Measurements from ENCODE around the gene KLHL12. TPM values are rescaled to one million over a fixed set of nuclear protein-coding genes. Genes with fewer than 3 reads are reported as not detected.
A peak's percentile ranks its signal among the peaks of the same experiment; 100 is the strongest.

Gene KLHL12
- total and polyA plus RNA-seq, 7 experiments from 2014 or later = 12.1 to 28.0 (median 18.3) TPM

- Histone ChIP-seq H3K4me1 (ENCODE audit: control insufficient read depth in 2 of 2, insufficient read depth in 2 of 2, low read length in 2 of 2) (peaks cover 0 to 8% of the 10 kb centered on the region in 2 donors), H3K36me3 (ENCODE audit: control insufficient read depth in 2 of 3, insufficient read depth in 3 of 3, low read length in 3 of 3) (no peaks in the 10 kb centered on the region), H3K27me3 (ENCODE audit: control insufficient read depth in 2 of 2, insufficient read depth in 2 of 2, low read length in 2 of 2) (peaks cover 0 to 16% of the 10 kb centered on the region in 2 donors), H3K27ac (ENCODE audit: low read depth, low read length) (no peak overlapping the region), H3K4me3 (ENCODE audit: low read length) (no peak overlapping the region), H3K9me3 (ENCODE audit: control insufficient read depth in 2 of 3, low read length in 3 of 3) (no peaks in the 10 kb centered on the region)
- H3K36me3 Mint-ChIP-seq = no peaks in the 10 kb centered on the region
- ChIA-PET CTCF (interaction anchor here (0.7 kb wide), 1 partner anchor 486 kb away, joined by 4 read pairs; no protein-coding TSS in a partner anchor), POLR2A (no interaction called here)
- intact Hi-C loops (cut with micrococcal nuclease) = no loop called here
- DNase-seq (no peak), ATAC-seq (no peak)
- H3K4me1 Mint-ChIP-seq = peaks cover 8 to 18% (median 12%) of the 10 kb centered on the region in 7 donors
- H3K27ac Mint-ChIP-seq = no peak overlapping the region
- no peak overlapping the region for H3K4me3 Mint-ChIP-seq
- peaks cover 9 to 45% (median 31%) of the 10 kb centered on the region in 5 donors for H3K27me3 Mint-ChIP-seq
- peaks cover 0 to 2% (median 0%) of the 10 kb centered on the region in 11 donors for H3K9me3 Mint-ChIP-seq
Observed at GRCh38 chr1:202858331-202858730, 68.7 kb downstream of the KLHL12 start.

GRCh38 chr1:202857136-202857610, 69.9 kb downstream of the KLHL12 start:
- ChIA-PET POLR2A (no interaction called here), CTCF (no interaction called here)
- DNase-seq (no peak), ATAC-seq (no peak)
- H3K36me3 ChIP-seq (ENCODE audit: control insufficient read depth in 2 of 3, insufficient read depth in 3 of 3, low read length in 3 of 3) = no peaks in the 10 kb centered on the region
- Mint-ChIP-seq H3K27me3 (peaks cover 9 to 33% (median 22%) of the 10 kb centered on the region in 5 donors), H3K27ac (no peak overlapping the region), H3K4me1 (peaks cover 7 to 20% (median 10%) of the 10 kb centered on the region in 7 donors), H3K9me3 (peaks cover 0 to 2% (median 0%) of the 10 kb centered on the region in 11 donors), H3K36me3 (no peaks in the 10 kb centered on the region), H3K4me3 (no peak overlapping the region)
- H3K27ac ChIP-seq (ENCODE audit: low read depth, low read length) = no peak overlapping the region
- H3K4me3 ChIP-seq (ENCODE audit: low read length) = no peak overlapping the region
- peaks cover 0 to 8% of the 10 kb centered on the region in 2 donors for H3K4me1 ChIP-seq (ENCODE audit: control insufficient read depth in 2 of 2, insufficient read depth in 2 of 2, low read length in 2 of 2)
- H3K27me3 ChIP-seq (ENCODE audit: control insufficient read depth in 2 of 2, insufficient read depth in 2 of 2, low read length in 2 of 2) = peaks cover 0 to 15% of the 10 kb centered on the region in 2 donors
- intact Hi-C loops (cut with micrococcal nuclease) = no loop called here
- no peaks in the 10 kb centered on the region for H3K9me3 ChIP-seq (ENCODE audit: control insufficient read depth in 2 of 3, low read length in 3 of 3)

GRCh38 chr1:202856014-202856413, 71.0 kb downstream of the KLHL12 start:
- Mint-ChIP-seq H3K4me1 (peaks cover 0 to 18% (median 0%) of the 10 kb centered on the region in 7 donors), H3K9me3 (peaks cover 0 to 2% (median 0%) of the 10 kb centered on the region in 11 donors), H3K27me3 (peaks cover 0 to 22% (median 10%) of the 10 kb centered on the region in 5 donors), H3K36me3 (no peaks in the 10 kb centered on the region), H3K4me3 (no peak overlapping the region), H3K27ac (no peak overlapping the region)
- DNase-seq = no peak
- Histone ChIP-seq H3K27me3 (ENCODE audit: control insufficient read depth in 2 of 2, insufficient read depth in 2 of 2, low read length in 2 of 2) (peaks cover 0 to 5% of the 10 kb centered on the region in 2 donors), H3K9me3 (ENCODE audit: control insufficient read depth in 2 of 3, low read length in 3 of 3) (no peaks in the 10 kb centered on the region), H3K36me3 (ENCODE audit: control insufficient read depth in 2 of 3, insufficient read depth in 3 of 3, low read length in 3 of 3) (no peaks in the 10 kb centered on the region), H3K27ac (ENCODE audit: low read depth, low read length) (no peak overlapping the region), H3K4me3 (ENCODE audit: low read length) (no peak overlapping the region), H3K4me1 (ENCODE audit: control insufficient read depth in 2 of 2, insufficient read depth in 2 of 2, low read length in 2 of 2) (no peaks in the 10 kb centered on the region)
- intact Hi-C loops (cut with micrococcal nuclease) = no loop called here
- ATAC-seq = no peak
- POLR2A ChIA-PET = no interaction called here
- CTCF ChIA-PET = no interaction called here

- intact Hi-C loops (cut with micrococcal nuclease) = no loop called here
- H3K4me3 Mint-ChIP-seq = no peak overlapping the region
- ATAC-seq (no peak), DNase-seq (no peak)
- Histone ChIP-seq H3K27me3 (ENCODE audit: control insufficient read depth in 2 of 2, insufficient read depth in 2 of 2, low read length in 2 of 2) (no peaks in the 10 kb centered on the region), H3K9me3 (ENCODE audit: control insufficient read depth in 2 of 3, low read length in 3 of 3) (no peaks in the 10 kb centered on the region), H3K4me1 (ENCODE audit: control insufficient read depth in 2 of 2, insufficient read depth in 2 of 2, low read length in 2 of 2) (no peaks in the 10 kb centered on the region), H3K4me3 (ENCODE audit: low read length) (no peak overlapping the region), H3K36me3 (ENCODE audit: control insufficient read depth in 2 of 3, insufficient read depth in 3 of 3, low read length in 3 of 3) (no peaks in the 10 kb centered on the region), H3K27ac (ENCODE audit: low read depth, low read length) (no peak overlapping the region)
- POLR2A ChIA-PET = no interaction called here
- no peak overlapping the region for H3K27ac Mint-ChIP-seq
- CTCF ChIA-PET = no interaction called here
- H3K36me3 Mint-ChIP-seq = no peaks in the 10 kb centered on the region
- no peaks in the 10 kb centered on the region for H3K9me3 Mint-ChIP-seq
- H3K4me1 Mint-ChIP-seq = peaks cover 0 to 17% (median 0%) of the 10 kb centered on the region in 7 donors
- H3K27me3 Mint-ChIP-seq = peaks cover 0 to 11% (median 4%) of the 10 kb centered on the region in 5 donors
Observed at GRCh38 chr1:202854787-202855186, 72.2 kb downstream of the KLHL12 start.

- no peaks in the 10 kb centered on the region for H3K36me3 Mint-ChIP-seq
- Histone ChIP-seq H3K27ac (ENCODE audit: low read depth, low read length) (no peak overlapping the region), H3K36me3 (ENCODE audit: control insufficient read depth in 2 of 3, insufficient read depth in 3 of 3, low read length in 3 of 3) (no peaks in the 10 kb centered on the region), H3K9me3 (ENCODE audit: control insufficient read depth in 2 of 3, low read length in 3 of 3) (no peaks in the 10 kb centered on the region), H3K4me1 (ENCODE audit: control insufficient read depth in 2 of 2, insufficient read depth in 2 of 2, low read length in 2 of 2) (no peaks in the 10 kb centered on the region), H3K27me3 (ENCODE audit: control insufficient read depth in 2 of 2, insufficient read depth in 2 of 2, low read length in 2 of 2) (no peaks in the 10 kb centered on the region), H3K4me3 (ENCODE audit: low read length) (no peak overlapping the region)
- peak in 3 of 9 donors; percentile 20 to 43 (median 25) for DNase-seq
- POLR2A ChIA-PET = no interaction called here
- ATAC-seq = peak; percentile 70
- H3K9me3 Mint-ChIP-seq = no peaks in the 10 kb centered on the region
- H3K27me3 Mint-ChIP-seq = no peaks in the 10 kb centered on the region
- peaks cover 0 to 27% (median 0%) of the 10 kb centered on the region in 7 donors for H3K4me1 Mint-ChIP-seq
- intact Hi-C loops (cut with micrococcal nuclease) = loop anchor here in 1 of 2 donors (1.0 kb wide), 2 partner anchors 41 to 102 kb away; no protein-coding TSS in a partner anchor
- CTCF ChIA-PET = no interaction called here
- H3K4me3 Mint-ChIP-seq = no peak overlapping the region
- peak overlapping the region in 2 of 9 donors; percentile 14 to 53 for H3K27ac Mint-ChIP-seq
Observed at GRCh38 chr1:202852163-202852904, 74.7 kb downstream of the KLHL12 start.

GRCh38 chr1:202850593-202851362, 76.3 kb downstream of the KLHL12 start:
- ATAC-seq = no peak
- Histone ChIP-seq H3K27ac (ENCODE audit: low read depth, low read length) (no peak overlapping the region), H3K27me3 (ENCODE audit: control insufficient read depth in 2 of 2, insufficient read depth in 2 of 2, low read length in 2 of 2) (no peaks in the 10 kb centered on the region), H3K36me3 (ENCODE audit: control insufficient read depth in 2 of 3, insufficient read depth in 3 of 3, low read length in 3 of 3) (no peaks in the 10 kb centered on the region), H3K4me1 (ENCODE audit: control insufficient read depth in 2 of 2, insufficient read depth in 2 of 2, low read length in 2 of 2) (no peaks in the 10 kb centered on the region), H3K4me3 (ENCODE audit: low read length) (no peak overlapping the region), H3K9me3 (ENCODE audit: control insufficient read depth in 2 of 3, low read length in 3 of 3) (no peaks in the 10 kb centered on the region)
- no peak overlapping the region for H3K27ac Mint-ChIP-seq
- POLR2A ChIA-PET = no interaction called here
- intact Hi-C loops (cut with micrococcal nuclease) = no loop called here
- H3K27me3 Mint-ChIP-seq = peaks cover 0 to 4% (median 0%) of the 10 kb centered on the region in 5 donors
- H3K4me1 Mint-ChIP-seq = peaks cover 0 to 33% (median 0%) of the 10 kb centered on the region in 7 donors
- H3K36me3 Mint-ChIP-seq = no peaks in the 10 kb centered on the region
- no peak for DNase-seq
- no peaks in the 10 kb centered on the region for H3K9me3 Mint-ChIP-seq
- no peak overlapping the region for H3K4me3 Mint-ChIP-seq
- CTCF ChIA-PET = interaction anchor here (1.0 kb wide), 1 partner anchor 11 kb away, joined by 3 read pairs; no protein-coding TSS in a partner anchor
